Measurements from ENCODE around the gene CALML4.

DNA sequence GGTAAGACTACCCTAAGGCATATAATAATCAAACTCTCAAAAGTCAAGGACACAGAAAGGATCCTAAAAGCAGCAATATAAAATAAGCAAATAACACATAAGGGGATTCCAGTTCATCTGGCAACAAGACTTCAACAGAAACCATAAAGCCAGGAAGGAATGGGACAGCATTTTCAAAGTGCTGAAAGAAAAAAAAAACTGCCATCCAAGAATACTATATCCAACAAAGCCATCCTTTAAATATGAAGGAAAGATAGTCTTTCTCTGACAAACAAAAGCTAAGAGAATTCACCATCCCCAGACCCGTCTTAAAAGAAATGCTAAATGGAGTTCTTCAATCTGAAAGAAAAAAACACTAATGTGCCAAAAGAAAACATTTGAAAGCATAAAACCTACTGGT, 39.1 kb upstream of the CALML4 start:
- TF ChIP-seq POLR2AphosphoS5 (IDR thresholded peaks at IDR 0.05; ENCODE audit: low read depth), result no peak
- TF ChIP-seq, protein P1, sequence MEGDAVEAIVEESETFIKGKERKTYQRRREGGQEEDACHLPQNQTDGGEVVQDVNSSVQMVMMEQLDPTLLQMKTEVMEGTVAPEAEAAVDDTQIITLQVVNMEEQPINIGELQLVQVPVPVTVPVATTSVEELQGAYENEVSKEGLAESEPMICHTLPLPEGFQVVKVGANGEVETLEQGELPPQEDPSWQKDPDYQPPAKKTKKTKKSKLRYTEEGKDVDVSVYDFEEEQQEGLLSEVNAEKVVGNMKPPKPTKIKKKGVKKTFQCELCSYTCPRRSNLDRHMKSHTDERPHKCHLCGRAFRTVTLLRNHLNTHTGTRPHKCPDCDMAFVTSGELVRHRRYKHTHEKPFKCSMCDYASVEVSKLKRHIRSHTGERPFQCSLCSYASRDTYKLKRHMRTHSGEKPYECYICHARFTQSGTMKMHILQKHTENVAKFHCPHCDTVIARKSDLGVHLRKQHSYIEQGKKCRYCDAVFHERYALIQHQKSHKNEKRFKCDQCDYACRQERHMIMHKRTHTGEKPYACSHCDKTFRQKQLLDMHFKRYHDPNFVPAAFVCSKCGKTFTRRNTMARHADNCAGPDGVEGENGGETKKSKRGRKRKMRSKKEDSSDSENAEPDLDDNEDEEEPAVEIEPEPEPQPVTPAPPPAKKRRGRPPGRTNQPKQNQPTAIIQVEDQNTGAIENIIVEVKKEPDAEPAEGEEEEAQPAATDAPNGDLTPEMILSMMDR (IDR thresholded peaks at IDR 0.05; ENCODE audit: insufficient read depth, low read length), result no peak
- TF ChIP-seq SPI1 (IDR thresholded peaks at IDR 0.05; ENCODE audit: borderline replicate concordance, low read depth), result no peak

Measured in HL-60 (cell line).